ENCODE measurements around the gene CDK11B.
A peak's percentile ranks its signal among the peaks of the same experiment; 100 is the strongest.
"Not testable (repeated sequence)": the region's sequence is repeated elsewhere in the genome, so short reads cannot be mapped to it uniquely, and the experiment has no call there.

CDK11B gene

DNA sequence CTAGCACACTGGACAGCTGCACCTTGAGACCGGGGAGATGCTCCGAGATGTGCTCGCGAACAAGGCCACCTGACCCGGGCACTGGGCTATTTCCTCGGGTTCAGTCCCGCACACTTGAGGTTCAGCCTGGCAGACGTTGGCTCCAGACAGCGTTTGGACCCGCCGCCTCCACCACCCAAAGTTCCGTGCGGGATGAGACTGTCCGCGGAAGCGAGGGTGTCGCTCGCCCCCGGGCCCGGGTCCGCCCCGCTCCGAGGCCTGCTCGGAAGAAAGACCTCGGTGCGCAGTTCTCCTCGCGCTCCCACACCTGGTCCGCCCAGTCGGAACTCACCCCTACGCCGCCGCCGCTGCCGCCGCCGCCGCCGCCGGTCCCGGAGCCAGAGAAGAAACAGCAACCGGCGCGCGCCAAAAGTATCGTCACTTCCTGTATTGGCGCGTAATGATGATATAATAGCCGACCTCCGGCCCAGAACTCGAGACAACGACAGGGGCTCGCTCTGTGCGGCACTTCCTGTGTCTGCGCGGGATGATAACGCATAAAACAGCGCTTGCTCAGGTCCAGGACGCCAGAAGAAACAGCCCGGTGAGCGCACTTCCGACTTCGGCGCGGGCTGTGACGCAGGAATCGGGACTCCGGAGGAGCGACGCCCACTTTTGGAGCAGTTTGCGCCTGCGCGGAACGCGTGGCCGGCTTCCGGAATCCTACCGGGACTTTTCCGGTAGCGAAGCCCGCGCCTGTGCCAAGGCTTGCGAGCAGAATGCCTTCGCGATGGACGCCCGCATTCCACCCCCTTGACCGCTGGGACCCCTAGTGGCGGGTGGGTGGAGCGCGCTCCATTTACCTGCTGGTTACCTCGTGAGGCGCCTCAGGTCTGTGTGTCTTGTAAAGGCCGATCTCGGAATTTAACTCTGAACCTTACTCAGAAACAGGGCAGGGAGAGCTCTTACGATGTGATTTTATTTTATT is at the start of gene CDK11B:
Gene CDK11B, minus strand, starts transcription at position 422 of the 967 bp plus-strand sequence. CDS start 1,519 bp downstream, outside the sequence.
- peak within 1 kb of the TSS; percentile 85 for H3K27ac ChIP-seq (ENCODE audit: low read length)
- peak within 1 kb of the TSS; percentile 78 for H3K4me3 ChIP-seq (ENCODE audit: low read length)
- not testable (repeated sequence) for H3K27me3 ChIP-seq (ENCODE audit: low read depth, low read length); H3K79me2 ChIP-seq (ENCODE audit: low read length); H4K20me1 ChIP-seq (ENCODE audit: insufficient read depth, low read length); H3K4me1 ChIP-seq (ENCODE audit: low read length); H3K9me3 ChIP-seq (ENCODE audit: insufficient read depth, low read length); H3K36me3 ChIP-seq (replicated peaks; ENCODE audit: low read depth, low read length)
- peak within 1 kb of the TSS; percentile 54; the same call in 1 of the 2 replicates for H2AFZ ChIP-seq (ENCODE audit: low read depth, low read length)
- H3K4me2 ChIP-seq (ENCODE audit: low read length): peak within 1 kb of the TSS; percentile 44
- peak within 1 kb of the TSS; percentile 73 for H3K9ac ChIP-seq (ENCODE audit: low read length)

DNA sequence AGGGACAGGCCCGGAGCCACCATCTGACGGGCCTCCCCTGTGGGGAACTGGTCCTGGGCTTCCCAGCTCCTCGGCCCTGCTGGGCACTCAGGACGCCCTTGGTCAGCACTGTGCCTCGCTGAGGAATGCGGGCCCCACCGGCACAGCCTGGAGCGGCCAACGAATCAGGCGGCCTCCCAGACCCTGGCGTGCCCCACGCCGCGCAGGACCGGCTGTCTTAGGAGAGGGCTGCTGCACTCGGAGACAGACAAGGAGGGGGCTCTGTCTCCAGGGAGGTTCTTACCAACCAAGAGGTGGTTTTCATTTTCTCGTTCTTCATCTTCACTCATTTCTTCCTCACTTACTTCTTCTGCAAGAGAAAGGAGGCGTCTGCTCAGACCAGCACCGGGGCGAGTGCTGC is 49.1 kb upstream of the CDK11B start:
- H4K20me1 ChIP-seq (ENCODE audit: insufficient read depth, low read length); H3K9ac ChIP-seq (ENCODE audit: low read length); H3K36me3 ChIP-seq (replicated peaks; ENCODE audit: low read depth, low read length); H2AFZ ChIP-seq (ENCODE audit: low read depth, low read length); H3K4me2 ChIP-seq (ENCODE audit: low read length); H3K9me3 ChIP-seq (ENCODE audit: insufficient read depth, low read length); H3K4me3 ChIP-seq (ENCODE audit: low read length); H3K4me1 ChIP-seq (ENCODE audit: low read length); H3K27ac ChIP-seq (ENCODE audit: low read length); H3K79me2 ChIP-seq (ENCODE audit: low read length); H3K27me3 ChIP-seq (ENCODE audit: low read depth, low read length): not testable (repeated sequence)

DNA sequence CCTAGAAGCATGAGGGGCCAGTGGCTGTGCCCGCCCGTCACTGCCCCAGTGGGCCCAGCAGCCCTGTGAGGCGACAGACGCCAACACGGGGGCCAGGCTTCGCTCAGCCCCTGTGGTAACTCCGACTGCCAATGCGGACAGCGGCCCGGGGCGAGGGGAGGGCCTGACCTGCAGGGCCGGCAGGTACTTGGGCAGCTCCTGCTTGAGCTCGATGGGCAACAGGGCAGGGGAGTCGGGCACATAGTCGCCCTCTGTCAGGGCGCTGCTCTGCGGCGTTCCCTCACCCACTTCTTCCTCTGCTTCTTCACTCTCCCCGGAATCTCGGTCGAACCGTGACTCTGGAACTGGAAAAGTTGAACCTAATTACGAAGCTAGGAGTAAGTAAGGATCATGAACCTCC is 48.4 kb upstream of the CDK11B start:
- not testable (repeated sequence) for H3K4me1 ChIP-seq (ENCODE audit: low read length); H3K27me3 ChIP-seq (ENCODE audit: low read depth, low read length); H3K4me2 ChIP-seq (ENCODE audit: low read length); H3K9ac ChIP-seq (ENCODE audit: low read length); H3K36me3 ChIP-seq (replicated peaks; ENCODE audit: low read depth, low read length); H4K20me1 ChIP-seq (ENCODE audit: insufficient read depth, low read length); H2AFZ ChIP-seq (ENCODE audit: low read depth, low read length); H3K9me3 ChIP-seq (ENCODE audit: insufficient read depth, low read length); H3K79me2 ChIP-seq (ENCODE audit: low read length); H3K27ac ChIP-seq (ENCODE audit: low read length); H3K4me3 ChIP-seq (ENCODE audit: low read length)

DNA sequence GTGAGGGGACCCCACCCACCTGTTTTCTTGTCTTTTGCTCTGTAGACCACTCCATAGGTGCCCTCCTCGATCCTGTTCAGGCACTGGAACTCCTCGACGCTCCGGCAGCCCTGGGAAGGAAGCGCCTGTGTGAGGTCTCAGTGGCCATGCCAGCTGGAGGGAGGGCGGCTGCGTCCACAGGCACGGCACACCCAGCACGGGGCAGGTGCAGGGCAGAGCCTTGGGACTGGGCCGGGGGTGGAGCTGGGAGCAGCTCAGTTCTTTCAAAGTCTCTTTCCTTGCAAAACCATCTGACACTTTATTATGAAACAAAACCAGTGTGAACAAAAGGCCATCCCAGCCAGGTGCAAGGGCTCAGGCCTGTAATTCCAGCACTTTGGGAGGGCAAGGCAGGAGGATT is 46.8 kb upstream of the CDK11B start:
- not testable (repeated sequence) for H3K4me2 ChIP-seq (ENCODE audit: low read length); H3K9ac ChIP-seq (ENCODE audit: low read length); H4K20me1 ChIP-seq (ENCODE audit: insufficient read depth, low read length); H3K27me3 ChIP-seq (ENCODE audit: low read depth, low read length); H3K27ac ChIP-seq (ENCODE audit: low read length); H3K9me3 ChIP-seq (ENCODE audit: insufficient read depth, low read length); H3K79me2 ChIP-seq (ENCODE audit: low read length); H3K36me3 ChIP-seq (replicated peaks; ENCODE audit: low read depth, low read length); H3K4me1 ChIP-seq (ENCODE audit: low read length); H3K4me3 ChIP-seq (ENCODE audit: low read length); H2AFZ ChIP-seq (ENCODE audit: low read depth, low read length)

DNA sequence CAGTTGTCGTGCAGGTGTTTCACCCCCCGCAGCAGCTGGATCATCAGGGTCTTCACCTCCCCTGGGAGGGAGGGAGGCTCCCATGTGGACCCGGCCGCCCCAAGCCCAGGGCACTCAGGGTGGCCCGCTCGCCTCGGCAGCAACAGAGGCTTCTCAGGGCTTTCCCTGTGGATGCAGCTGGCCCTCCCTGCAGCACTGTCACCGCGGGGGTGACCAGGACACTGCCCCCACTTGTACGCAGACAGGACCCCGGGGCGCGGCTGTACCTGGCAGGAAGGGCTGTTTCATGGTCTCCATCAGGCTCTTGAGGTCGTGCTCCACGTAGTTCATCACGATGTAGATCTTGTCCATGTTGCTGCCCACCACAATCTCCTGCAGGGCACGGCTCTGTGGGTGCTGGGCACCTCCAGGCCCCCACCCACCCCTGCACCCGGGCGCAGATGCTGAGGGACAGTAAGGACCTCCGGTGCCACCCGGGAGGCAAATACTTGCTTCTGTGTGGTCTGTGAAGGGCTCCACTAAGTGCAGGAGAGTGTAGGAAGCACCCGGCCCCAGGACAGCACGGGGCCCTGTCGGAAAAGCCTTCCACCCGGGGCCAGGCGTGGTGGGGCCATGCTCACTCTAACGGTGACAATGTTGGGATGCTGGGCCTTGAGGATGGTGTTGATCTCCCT is 45.6 kb upstream of the CDK11B start:
- H3K79me2 ChIP-seq (ENCODE audit: low read length); H4K20me1 ChIP-seq (ENCODE audit: insufficient read depth, low read length); H3K9me3 ChIP-seq (ENCODE audit: insufficient read depth, low read length); H3K4me3 ChIP-seq (ENCODE audit: low read length); H3K9ac ChIP-seq (ENCODE audit: low read length); H3K36me3 ChIP-seq (replicated peaks; ENCODE audit: low read depth, low read length); H3K27ac ChIP-seq (ENCODE audit: low read length); H3K4me2 ChIP-seq (ENCODE audit: low read length); H3K27me3 ChIP-seq (ENCODE audit: low read depth, low read length); H3K4me1 ChIP-seq (ENCODE audit: low read length); H2AFZ ChIP-seq (ENCODE audit: low read depth, low read length): not testable (repeated sequence)

DNA sequence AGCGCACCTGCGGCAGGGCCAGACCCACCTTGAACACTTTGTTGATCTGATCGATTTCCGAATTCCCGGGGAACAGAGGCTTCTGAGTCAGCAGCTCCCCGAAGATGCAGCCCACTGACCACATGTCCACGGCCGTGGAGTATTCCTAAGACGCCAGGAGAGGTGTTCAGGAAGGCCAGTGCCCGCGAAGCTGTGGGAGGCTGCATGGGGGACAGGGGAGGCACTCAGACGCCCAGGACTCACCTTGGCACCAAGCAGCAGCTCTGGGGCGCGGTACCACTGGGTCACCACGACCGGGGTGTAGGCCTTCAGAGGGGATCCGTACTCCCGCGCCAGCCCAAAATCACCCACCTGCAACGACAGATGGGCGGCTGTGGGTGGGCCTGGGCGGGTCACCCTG is 45.0 kb upstream of the CDK11B start:
- Histone ChIP-seq H3K4me2 (ENCODE audit: low read length) (no peak overlapping the region), H3K36me3 (replicated peaks; ENCODE audit: low read depth, low read length) (no peaks in the 10 kb centered on the region), H3K27me3 (ENCODE audit: low read depth, low read length) (no peaks in the 10 kb centered on the region), H2AFZ (ENCODE audit: low read depth, low read length) (no peak overlapping the region), H3K79me2 (ENCODE audit: low read length) (no peaks in the 10 kb centered on the region), H3K4me1 (ENCODE audit: low read length) (no peaks in the 10 kb centered on the region), H3K4me3 (ENCODE audit: low read length) (no peak overlapping the region), H3K9ac (ENCODE audit: low read length) (no peak overlapping the region), H4K20me1 (ENCODE audit: insufficient read depth, low read length) (no peaks in the 10 kb centered on the region), H3K27ac (ENCODE audit: low read length) (no peak overlapping the region), H3K9me3 (ENCODE audit: insufficient read depth, low read length) (no peaks in the 10 kb centered on the region)
- TF ChIP-seq, protein P1, sequence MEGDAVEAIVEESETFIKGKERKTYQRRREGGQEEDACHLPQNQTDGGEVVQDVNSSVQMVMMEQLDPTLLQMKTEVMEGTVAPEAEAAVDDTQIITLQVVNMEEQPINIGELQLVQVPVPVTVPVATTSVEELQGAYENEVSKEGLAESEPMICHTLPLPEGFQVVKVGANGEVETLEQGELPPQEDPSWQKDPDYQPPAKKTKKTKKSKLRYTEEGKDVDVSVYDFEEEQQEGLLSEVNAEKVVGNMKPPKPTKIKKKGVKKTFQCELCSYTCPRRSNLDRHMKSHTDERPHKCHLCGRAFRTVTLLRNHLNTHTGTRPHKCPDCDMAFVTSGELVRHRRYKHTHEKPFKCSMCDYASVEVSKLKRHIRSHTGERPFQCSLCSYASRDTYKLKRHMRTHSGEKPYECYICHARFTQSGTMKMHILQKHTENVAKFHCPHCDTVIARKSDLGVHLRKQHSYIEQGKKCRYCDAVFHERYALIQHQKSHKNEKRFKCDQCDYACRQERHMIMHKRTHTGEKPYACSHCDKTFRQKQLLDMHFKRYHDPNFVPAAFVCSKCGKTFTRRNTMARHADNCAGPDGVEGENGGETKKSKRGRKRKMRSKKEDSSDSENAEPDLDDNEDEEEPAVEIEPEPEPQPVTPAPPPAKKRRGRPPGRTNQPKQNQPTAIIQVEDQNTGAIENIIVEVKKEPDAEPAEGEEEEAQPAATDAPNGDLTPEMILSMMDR (IDR thresholded peaks at IDR 0.05; ENCODE audit: low read depth, low read length): no peak
- no peak for TF ChIP-seq EZH2phosphoT487 (IDR thresholded peaks at IDR 0.05; ENCODE audit: low read depth)

DNA sequence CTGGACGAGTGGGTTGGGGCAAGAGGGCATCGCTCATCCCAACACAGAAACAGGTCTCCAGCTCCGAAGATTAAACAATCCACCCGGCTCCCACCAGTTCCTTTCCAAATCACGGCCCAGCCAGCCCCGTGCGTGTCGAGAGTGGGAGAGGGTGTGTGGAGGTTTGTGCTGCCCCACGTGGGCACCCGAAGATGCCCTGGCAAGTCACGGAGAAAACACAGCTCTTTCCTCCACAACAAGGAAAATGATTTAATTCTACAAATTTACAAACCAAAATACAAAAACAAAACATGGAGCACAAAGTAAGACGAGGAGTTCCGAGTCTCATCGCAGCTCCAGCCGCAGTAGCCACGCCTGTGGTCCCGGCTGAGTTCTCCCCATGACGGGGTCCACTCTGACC is 43.7 kb upstream of the CDK11B start:
- not testable (repeated sequence) for H3K27ac ChIP-seq (ENCODE audit: low read length); H4K20me1 ChIP-seq (ENCODE audit: insufficient read depth, low read length); H3K9ac ChIP-seq (ENCODE audit: low read length); H2AFZ ChIP-seq (ENCODE audit: low read depth, low read length); H3K79me2 ChIP-seq (ENCODE audit: low read length); H3K4me1 ChIP-seq (ENCODE audit: low read length); H3K4me3 ChIP-seq (ENCODE audit: low read length); H3K9me3 ChIP-seq (ENCODE audit: insufficient read depth, low read length); H3K4me2 ChIP-seq (ENCODE audit: low read length); H3K36me3 ChIP-seq (replicated peaks; ENCODE audit: low read depth, low read length); H3K27me3 ChIP-seq (ENCODE audit: low read depth, low read length)

DNA sequence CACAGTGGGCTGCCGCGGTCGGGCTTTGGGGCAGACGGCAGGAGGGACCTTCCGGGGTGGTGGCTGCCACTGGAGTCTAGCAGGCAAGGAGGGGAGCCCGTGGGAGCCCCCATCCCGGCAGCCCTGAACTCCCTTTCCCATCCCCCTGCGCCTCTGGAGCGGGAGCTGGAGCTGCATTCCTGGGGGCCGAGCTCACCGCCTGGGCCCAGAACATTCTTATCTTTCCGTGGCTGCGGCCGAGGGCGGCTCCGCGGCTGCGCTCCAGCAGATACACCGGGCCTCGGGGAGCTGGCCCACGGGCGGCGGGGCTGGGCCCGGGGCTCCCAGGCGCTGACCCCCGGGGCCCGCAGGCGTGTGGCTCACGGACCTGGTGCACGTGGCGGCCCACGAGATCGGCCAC is 41.8 kb upstream of the CDK11B start:
- H3K4me2 ChIP-seq (ENCODE audit: low read length); H3K4me3 ChIP-seq (ENCODE audit: low read length); H3K79me2 ChIP-seq (ENCODE audit: low read length); H3K27me3 ChIP-seq (ENCODE audit: low read depth, low read length); H3K36me3 ChIP-seq (replicated peaks; ENCODE audit: low read depth, low read length); H3K9me3 ChIP-seq (ENCODE audit: insufficient read depth, low read length); H2AFZ ChIP-seq (ENCODE audit: low read depth, low read length); H3K9ac ChIP-seq (ENCODE audit: low read length); H3K27ac ChIP-seq (ENCODE audit: low read length); H3K4me1 ChIP-seq (ENCODE audit: low read length); H4K20me1 ChIP-seq (ENCODE audit: insufficient read depth, low read length): not testable (repeated sequence)
